Measurements from ENCODE around the gene BTNL8.
"Not testable (repeated sequence)": the region's sequence is repeated elsewhere in the genome, so short reads cannot be mapped to it uniquely, and the experiment has no call there.

BTNL8 gene

GRCh38 chr5:180875860-180876426 lies 23.0 kb upstream of the BTNL8 start:
- Histone ChIP-seq H2AFZ (ENCODE audit: low read length, unreplicated experiment) (no peak overlapping the region), H3K27ac (ENCODE audit: low read depth, low read length) (no peak overlapping the region), H3K79me2 (ENCODE audit: control insufficient read depth, insufficient read depth, low read length, unreplicated experiment) (no peaks in the 10 kb centered on the region), H3K27me3 (ENCODE audit: insufficient read depth, low read length) (peaks cover 13% of the 10 kb centered on the region; the same call in 1 of the 2 replicates), H3K4me3 (ENCODE audit: low read depth, low read length) (no peak overlapping the region), H3K4me1 (ENCODE audit: control insufficient read depth, insufficient read depth, low read length, unreplicated experiment) (no peaks in the 10 kb centered on the region), H3K36me3 (ENCODE audit: insufficient read depth, low read length) (no peaks in the 10 kb centered on the region)

GRCh38 chr5:180885845-180886529 lies 13.0 kb upstream of the BTNL8 start:
- H3K27ac ChIP-seq (ENCODE audit: low read depth, low read length); H3K4me3 ChIP-seq (ENCODE audit: low read depth, low read length); H3K79me2 ChIP-seq (ENCODE audit: control insufficient read depth, insufficient read depth, low read length, unreplicated experiment); H2AFZ ChIP-seq (ENCODE audit: low read length, unreplicated experiment); H3K4me1 ChIP-seq (ENCODE audit: control insufficient read depth, insufficient read depth, low read length, unreplicated experiment); H3K36me3 ChIP-seq (ENCODE audit: insufficient read depth, low read length): not testable (repeated sequence)
- peaks cover 13% of the 10 kb centered on the region; the same call in 1 of the 2 replicates for H3K27me3 ChIP-seq (ENCODE audit: insufficient read depth, low read length)

GRCh38 chr5:180889381-180889780 lies 9.6 kb upstream of the BTNL8 start:
- no peak overlapping the region for H3K27ac ChIP-seq (ENCODE audit: low read depth, low read length)
- no peaks in the 10 kb centered on the region for H3K79me2 ChIP-seq (ENCODE audit: control insufficient read depth, insufficient read depth, low read length, unreplicated experiment)
- H3K4me3 ChIP-seq (ENCODE audit: low read depth, low read length), result no peak overlapping the region
- no peak overlapping the region for H2AFZ ChIP-seq (ENCODE audit: low read length, unreplicated experiment)
- no peaks in the 10 kb centered on the region for H3K4me1 ChIP-seq (ENCODE audit: control insufficient read depth, insufficient read depth, low read length, unreplicated experiment)
- no peaks in the 10 kb centered on the region for H3K36me3 ChIP-seq (ENCODE audit: insufficient read depth, low read length)
- peaks cover 17% of the 10 kb centered on the region; the same call in 1 of the 2 replicates for H3K27me3 ChIP-seq (ENCODE audit: insufficient read depth, low read length)

DNA sequence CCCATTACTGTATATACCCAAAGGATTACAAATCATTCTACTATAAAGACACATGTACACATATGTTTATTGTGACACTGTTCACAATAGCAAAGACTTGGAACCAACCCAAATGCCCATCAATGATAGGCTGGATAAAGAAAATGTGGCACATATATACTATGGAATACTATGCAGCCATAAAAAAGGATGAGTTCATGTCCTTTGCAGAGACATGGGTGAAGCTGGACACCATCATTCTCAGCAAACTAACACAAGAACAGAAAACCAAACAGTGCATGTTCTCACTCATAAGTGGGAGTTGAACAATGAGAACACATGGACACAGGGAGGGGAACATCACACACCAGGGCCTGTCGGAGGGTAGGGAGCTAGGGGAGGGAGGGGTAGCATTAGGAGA lies 3.6 kb upstream of the BTNL8 start:
- peaks cover 17% of the 10 kb centered on the region; the same call in 1 of the 2 replicates for H3K27me3 ChIP-seq (ENCODE audit: insufficient read depth, low read length)
- not testable (repeated sequence) for H3K4me1 ChIP-seq (ENCODE audit: control insufficient read depth, insufficient read depth, low read length, unreplicated experiment); H3K79me2 ChIP-seq (ENCODE audit: control insufficient read depth, insufficient read depth, low read length, unreplicated experiment); H3K4me3 ChIP-seq (ENCODE audit: low read depth, low read length); H3K27ac ChIP-seq (ENCODE audit: low read depth, low read length); H2AFZ ChIP-seq (ENCODE audit: low read length, unreplicated experiment); H3K36me3 ChIP-seq (ENCODE audit: insufficient read depth, low read length)

- H3K27me3 ChIP-seq (ENCODE audit: insufficient read depth, low read length), result peaks cover 19% of the 10 kb centered on the region
- H2AFZ ChIP-seq (ENCODE audit: low read length, unreplicated experiment), result no peak overlapping the region
- no peak overlapping the region for H3K4me3 ChIP-seq (ENCODE audit: low read depth, low read length)
- no peak overlapping the region for H3K27ac ChIP-seq (ENCODE audit: low read depth, low read length)
- H3K36me3 ChIP-seq (ENCODE audit: insufficient read depth, low read length), result no peaks in the 10 kb centered on the region
- no peaks in the 10 kb centered on the region for H3K4me1 ChIP-seq (ENCODE audit: control insufficient read depth, insufficient read depth, low read length, unreplicated experiment)
- no peaks in the 10 kb centered on the region for H3K79me2 ChIP-seq (ENCODE audit: control insufficient read depth, insufficient read depth, low read length, unreplicated experiment)
Observed at GRCh38 chr5:180900178-180900577, 1.2 kb downstream of the BTNL8 start.

DNA sequence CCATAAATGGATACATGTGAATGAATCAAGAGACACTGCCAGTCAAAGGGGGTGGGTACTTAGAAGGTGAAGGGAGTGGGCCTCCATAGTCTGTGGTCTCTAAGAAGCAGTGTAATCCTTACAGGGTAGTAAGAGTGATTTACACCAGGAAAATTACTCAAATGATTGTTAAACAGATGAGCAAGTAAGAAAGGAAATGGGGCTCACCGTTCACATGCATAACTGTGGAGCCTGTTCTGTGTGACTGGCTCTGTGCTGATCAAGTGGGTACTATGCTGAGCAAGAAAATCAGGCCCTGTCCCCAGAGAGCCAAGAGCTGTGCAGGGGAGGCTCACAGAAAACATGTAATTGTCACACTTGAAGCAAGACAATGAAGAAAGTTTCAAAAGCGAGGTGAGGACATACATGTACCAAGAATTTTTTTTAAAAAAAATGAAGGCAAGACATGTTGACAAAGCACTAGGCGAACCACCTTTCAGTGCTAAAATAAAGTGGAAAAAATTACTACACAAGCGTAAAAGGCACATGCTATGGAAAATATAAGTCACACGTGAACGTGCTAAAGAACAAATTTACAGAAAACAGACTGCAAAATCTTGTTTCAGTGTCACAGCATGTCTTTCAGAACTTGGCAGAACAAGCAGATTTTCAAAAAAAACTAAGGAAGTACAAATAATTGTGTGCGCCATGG lies 2.5 kb downstream of the BTNL8 start:
- no peaks in the 10 kb centered on the region for H3K4me1 ChIP-seq (ENCODE audit: control insufficient read depth, insufficient read depth, low read length, unreplicated experiment)
- peaks cover 19% of the 10 kb centered on the region for H3K27me3 ChIP-seq (ENCODE audit: insufficient read depth, low read length)
- no peaks in the 10 kb centered on the region for H3K36me3 ChIP-seq (ENCODE audit: insufficient read depth, low read length)
- no peak overlapping the region for H3K4me3 ChIP-seq (ENCODE audit: low read depth, low read length)
- no peak overlapping the region for H3K27ac ChIP-seq (ENCODE audit: low read depth, low read length)
- H2AFZ ChIP-seq (ENCODE audit: low read length, unreplicated experiment), result no peak overlapping the region
- H3K79me2 ChIP-seq (ENCODE audit: control insufficient read depth, insufficient read depth, low read length, unreplicated experiment), result no peaks in the 10 kb centered on the region

- H3K79me2 ChIP-seq (ENCODE audit: control insufficient read depth, insufficient read depth, low read length, unreplicated experiment), result no peaks in the 10 kb centered on the region
- no peak overlapping the region for H3K27ac ChIP-seq (ENCODE audit: low read depth, low read length)
- no peak overlapping the region for H3K4me3 ChIP-seq (ENCODE audit: low read depth, low read length)
- peaks cover 5% of the 10 kb centered on the region; the same call in 1 of the 2 replicates for H3K27me3 ChIP-seq (ENCODE audit: insufficient read depth, low read length)
- no peak overlapping the region for H2AFZ ChIP-seq (ENCODE audit: low read length, unreplicated experiment)
- H3K4me1 ChIP-seq (ENCODE audit: control insufficient read depth, insufficient read depth, low read length, unreplicated experiment), result no peaks in the 10 kb centered on the region
- no peaks in the 10 kb centered on the region for H3K36me3 ChIP-seq (ENCODE audit: insufficient read depth, low read length)
Observed at GRCh38 chr5:180908400-180908799, 9.4 kb downstream of the BTNL8 start.

DNA sequence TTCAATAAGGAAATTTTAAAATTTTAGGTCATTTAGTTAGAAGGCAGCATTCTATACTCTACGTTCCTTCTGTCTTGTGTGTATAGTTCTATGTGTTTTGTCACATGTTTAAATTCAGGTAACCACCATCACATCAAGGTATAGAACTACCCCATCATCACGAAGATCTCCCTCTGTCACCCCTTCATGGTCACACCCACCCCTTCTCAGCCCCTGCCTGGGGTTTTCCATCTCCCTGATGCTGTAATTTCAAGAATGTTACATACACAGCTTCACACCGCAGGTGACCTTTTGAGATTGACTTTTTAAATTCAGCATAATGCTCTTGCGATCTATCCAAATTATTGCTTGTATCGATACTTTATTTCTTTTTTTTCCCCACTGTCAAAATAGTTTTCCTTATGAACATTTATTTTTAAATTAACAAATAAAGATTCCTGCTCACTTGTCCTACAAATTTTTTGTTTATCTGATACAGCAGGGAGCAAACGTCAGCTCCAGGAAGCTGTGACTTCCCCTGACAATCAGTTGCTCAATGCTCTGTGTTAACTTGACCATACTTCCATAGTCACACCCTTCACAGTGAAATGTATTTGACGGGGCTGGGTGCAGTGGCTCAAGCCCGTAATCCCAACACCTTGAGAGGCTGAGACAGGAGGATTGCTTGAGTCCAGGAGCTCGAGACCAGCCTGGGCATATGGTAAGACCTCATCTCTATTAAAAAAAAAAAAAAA lies 10.2 kb downstream of the BTNL8 start:
- H3K4me3 ChIP-seq (ENCODE audit: low read depth, low read length), result no peak overlapping the region
- no peaks in the 10 kb centered on the region for H3K4me1 ChIP-seq (ENCODE audit: control insufficient read depth, insufficient read depth, low read length, unreplicated experiment)
- no peak overlapping the region for H2AFZ ChIP-seq (ENCODE audit: low read length, unreplicated experiment)
- no peaks in the 10 kb centered on the region for H3K36me3 ChIP-seq (ENCODE audit: insufficient read depth, low read length)
- peaks cover 5% of the 10 kb centered on the region; the same call in 1 of the 2 replicates for H3K27me3 ChIP-seq (ENCODE audit: insufficient read depth, low read length)
- H3K79me2 ChIP-seq (ENCODE audit: control insufficient read depth, insufficient read depth, low read length, unreplicated experiment), result no peaks in the 10 kb centered on the region
- H3K27ac ChIP-seq (ENCODE audit: low read depth, low read length), result no peak overlapping the region

DNA sequence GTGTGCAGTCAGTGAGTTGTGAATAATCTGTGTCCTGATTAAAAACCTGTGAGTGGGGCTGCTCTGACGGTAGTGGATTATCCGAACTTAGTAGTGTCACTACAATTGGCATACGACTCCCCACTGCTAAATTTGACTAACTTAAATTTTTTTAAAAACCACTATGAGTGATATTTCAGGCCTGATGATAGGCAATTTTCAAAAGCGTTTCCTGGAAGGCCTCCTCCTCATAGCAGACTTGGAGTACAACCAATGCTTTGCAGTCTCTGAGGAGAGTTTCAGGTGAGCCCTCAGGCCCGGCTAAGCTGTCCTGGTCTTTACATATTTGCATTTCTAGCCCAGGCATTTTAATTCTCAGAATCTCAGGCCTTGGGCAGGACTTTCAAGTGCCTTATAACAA lies 10.8 kb downstream of the BTNL8 start:
- no peaks in the 10 kb centered on the region for H3K36me3 ChIP-seq (ENCODE audit: insufficient read depth, low read length)
- H3K79me2 ChIP-seq (ENCODE audit: control insufficient read depth, insufficient read depth, low read length, unreplicated experiment), result no peaks in the 10 kb centered on the region
- H3K4me1 ChIP-seq (ENCODE audit: control insufficient read depth, insufficient read depth, low read length, unreplicated experiment), result no peaks in the 10 kb centered on the region
- H3K4me3 ChIP-seq (ENCODE audit: low read depth, low read length), result no peak overlapping the region
- H3K27me3 ChIP-seq (ENCODE audit: insufficient read depth, low read length), result peaks cover 5% of the 10 kb centered on the region; the same call in 1 of the 2 replicates
- no peak overlapping the region for H3K27ac ChIP-seq (ENCODE audit: low read depth, low read length)
- no peak overlapping the region for H2AFZ ChIP-seq (ENCODE audit: low read length, unreplicated experiment)

DNA sequence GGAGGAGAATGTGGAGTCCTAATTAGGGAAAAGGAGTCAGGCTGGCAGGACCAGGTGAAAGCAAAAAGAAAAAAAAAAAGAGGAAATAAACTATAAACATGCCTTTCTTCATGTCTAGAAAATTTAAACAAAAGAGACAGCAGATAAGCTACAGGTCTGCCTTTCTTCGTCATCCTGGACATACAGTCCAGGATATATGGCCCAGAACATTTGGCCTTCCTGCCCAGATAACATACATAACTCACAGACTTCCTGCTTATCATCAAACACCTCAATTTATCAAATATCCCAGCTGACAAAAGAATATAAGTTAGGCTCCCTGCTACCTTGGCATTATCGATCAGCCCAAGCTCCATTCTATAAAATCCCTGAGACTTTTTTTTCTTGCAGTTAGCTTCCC lies 11.2 kb downstream of the BTNL8 start:
- no peak overlapping the region for H3K27ac ChIP-seq (ENCODE audit: low read depth, low read length)

More for the DNA sequence above, 11.2 kb downstream of the BTNL8 start:
- Histone ChIP-seq H3K27me3 (ENCODE audit: insufficient read depth, low read length) (peaks cover 5% of the 10 kb centered on the region; the same call in 1 of the 2 replicates), H2AFZ (ENCODE audit: low read length, unreplicated experiment) (no peak overlapping the region), H3K4me1 (ENCODE audit: control insufficient read depth, insufficient read depth, low read length, unreplicated experiment) (no peaks in the 10 kb centered on the region), H3K36me3 (ENCODE audit: insufficient read depth, low read length) (no peaks in the 10 kb centered on the region), H3K4me3 (ENCODE audit: low read depth, low read length) (no peak overlapping the region), H3K79me2 (ENCODE audit: control insufficient read depth, insufficient read depth, low read length, unreplicated experiment) (no peaks in the 10 kb centered on the region)
